OCI-LY1 (cell line): ENCODE measurements around the gene FOXJ1.

Experiments used
- H2AFZ ChIP-seq: fragments of 200-600 bp; sonication (generic), shearing (Covaris generic); 2 replicates; pipeline ENCODE4 v1.6.0; 2014; ENCODE audit warnings: antibody characterized with exemption, mild to moderate bottlenecking, low read length
- H3F3A ChIP-seq: fragments of 200-600 bp; sonication (generic), shearing (Covaris generic); 2 replicates; pipeline ENCODE4 v1.6.0; 2014; ENCODE audit warnings: mild to moderate bottlenecking, antibody characterized with exemption, low read length, moderate library complexity; ENCODE audit not compliant: insufficient read depth
- H3K27ac ChIP-seq: fragments of 200-600 bp; sonication (generic); 2 replicates; pipeline ENCODE4 v1.5.1; 2014; ENCODE audit warnings: low read length, mixed run types, mild to moderate bottlenecking, low read depth; ENCODE audit not compliant: poor library complexity, severe bottlenecking
- H3K27me3 ChIP-seq: fragments of 200-600 bp; sonication (generic); 2 replicates; pipeline ENCODE4 v1.6.0; 2014; ENCODE audit warnings: antibody characterized with exemption, mild to moderate bottlenecking, low read length, moderate library complexity; ENCODE audit not compliant: insufficient read depth
- H3K36me3 ChIP-seq: fragments of 200-600 bp; sonication (generic); 2 replicates; pipeline ENCODE4 v1.6.1; 2014; ENCODE audit warnings: mild to moderate bottlenecking, antibody characterized with exemption, low read length, moderate library complexity, mixed read lengths; ENCODE audit not compliant: insufficient read depth
- H3K4me1 ChIP-seq: fragments of 200-600 bp; sonication (generic); 2 replicates; pipeline ENCODE4 v1.5.1; 2014; ENCODE audit warnings: mild to moderate bottlenecking, low read length, moderate library complexity; ENCODE audit not compliant: insufficient read depth, severe bottlenecking
- H3K4me2 ChIP-seq: fragments of 200-600 bp; sonication (generic), shearing (Covaris generic); 2 replicates; pipeline ENCODE4 v1.6.1; 2014; ENCODE audit warnings: low read length
- H3K4me3 ChIP-seq: fragments of 200-600 bp; sonication (generic); 2 replicates; pipeline ENCODE4 v1.5.1; 2014; ENCODE audit warnings: low read length, low read depth, mild to moderate bottlenecking, mixed read lengths; ENCODE audit not compliant: poor library complexity, severe bottlenecking
- H3K79me2 ChIP-seq: fragments of 200-600 bp; shearing (Covaris generic); 2 replicates; pipeline ENCODE4 v1.6.1; 2016; ENCODE audit warnings: mixed run types, low read length, mixed read lengths; ENCODE audit not compliant: insufficient read depth
- H3K9ac ChIP-seq: fragments of 200-600 bp; sonication (generic), shearing (Covaris generic); 2 replicates; pipeline ENCODE4 v1.6.1; 2014; ENCODE audit warnings: mild to moderate bottlenecking, low read length, mixed read lengths
- H3K9me2 ChIP-seq: fragments of 200-600 bp; sonication (generic), shearing (Covaris generic); 2 replicates; pipeline ENCODE4 v1.6.1; 2014; ENCODE audit warnings: low read depth, mild to moderate bottlenecking, low read length, mixed read lengths
- H3K9me3 ChIP-seq: fragments of 200-600 bp; shearing (Covaris generic); 2 replicates; pipeline ENCODE4 v1.6.1; 2014; ENCODE audit warnings: low read length, mixed read lengths
- H4K20me1 ChIP-seq: fragments of 200-600 bp; sonication (generic), shearing (Covaris generic); 2 replicates; pipeline ENCODE4 v1.6.0; 2016; ENCODE audit warnings: mild to moderate bottlenecking, low read length; ENCODE audit not compliant: insufficient read depth
- EZH2 ChIP-seq: fragments of 200-600 bp; sonication (generic), shearing (Covaris generic); IDR thresholded peaks from 2 replicates; pipeline ENCODE4 v1.8.0; 2017; ENCODE audit warnings: borderline replicate concordance, mixed run types, mild to moderate bottlenecking, antibody characterized with exemption, low read length, moderate library complexity, mixed read lengths
- TF ChIP-seq, protein P1 (sequence below): fragments of 200-600 bp; sonication (generic), shearing (Covaris generic); IDR thresholded peaks from 2 replicates; pipeline ENCODE4 v1.5.1; 2017; ENCODE audit warnings: mild to moderate bottlenecking, antibody characterized with exemption, low read length, moderate library complexity, mixed read lengths

FOXJ1 gene

DNA sequence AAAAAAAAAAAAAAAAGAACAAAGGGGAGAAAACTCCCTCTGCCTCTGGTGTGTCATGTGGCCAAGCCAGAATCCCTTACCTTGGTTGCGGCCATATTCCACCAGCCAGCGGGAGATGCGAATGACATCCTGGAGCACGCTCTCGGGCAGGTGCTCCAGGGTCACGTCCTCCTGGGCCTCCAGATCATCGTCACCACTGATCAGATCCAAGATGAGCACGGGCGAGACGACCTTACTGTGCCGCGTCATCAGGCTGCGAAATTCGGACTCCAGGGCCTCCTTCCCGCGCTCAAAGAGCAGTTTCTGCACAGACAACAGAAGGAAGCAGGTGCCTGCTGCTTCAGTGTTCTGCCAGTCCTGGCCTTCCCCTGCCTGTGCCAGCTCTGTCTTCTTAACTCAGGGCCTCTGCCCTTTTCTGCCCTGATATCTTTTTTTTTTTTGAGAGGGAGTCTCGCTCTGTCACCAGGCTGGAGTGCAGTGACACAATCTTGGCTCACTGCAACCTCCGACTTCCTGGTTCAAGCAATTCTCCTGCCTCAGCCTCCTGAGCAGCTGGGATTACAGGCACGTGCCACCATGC lies 43.2 kb downstream of the FOXJ1 start:
- no peak overlapping the region for H3K4me2 ChIP-seq
- H4K20me1 ChIP-seq = no peaks in the 10 kb centered on the region
- no peaks in the 10 kb centered on the region for H3F3A ChIP-seq
- H3K9me2 ChIP-seq = no peaks in the 10 kb centered on the region
- no peak overlapping the region for H2AFZ ChIP-seq
- H3K27ac ChIP-seq = no peak overlapping the region
- no peaks in the 10 kb centered on the region for H3K9me3 ChIP-seq
- H3K27me3 ChIP-seq = no peaks in the 10 kb centered on the region
- H3K79me2 ChIP-seq = no peaks in the 10 kb centered on the region
- H3K4me1 ChIP-seq = peaks cover 2% of the 10 kb centered on the region
- no peak for TF ChIP-seq EZH2
- TF ChIP-seq, protein P1, sequence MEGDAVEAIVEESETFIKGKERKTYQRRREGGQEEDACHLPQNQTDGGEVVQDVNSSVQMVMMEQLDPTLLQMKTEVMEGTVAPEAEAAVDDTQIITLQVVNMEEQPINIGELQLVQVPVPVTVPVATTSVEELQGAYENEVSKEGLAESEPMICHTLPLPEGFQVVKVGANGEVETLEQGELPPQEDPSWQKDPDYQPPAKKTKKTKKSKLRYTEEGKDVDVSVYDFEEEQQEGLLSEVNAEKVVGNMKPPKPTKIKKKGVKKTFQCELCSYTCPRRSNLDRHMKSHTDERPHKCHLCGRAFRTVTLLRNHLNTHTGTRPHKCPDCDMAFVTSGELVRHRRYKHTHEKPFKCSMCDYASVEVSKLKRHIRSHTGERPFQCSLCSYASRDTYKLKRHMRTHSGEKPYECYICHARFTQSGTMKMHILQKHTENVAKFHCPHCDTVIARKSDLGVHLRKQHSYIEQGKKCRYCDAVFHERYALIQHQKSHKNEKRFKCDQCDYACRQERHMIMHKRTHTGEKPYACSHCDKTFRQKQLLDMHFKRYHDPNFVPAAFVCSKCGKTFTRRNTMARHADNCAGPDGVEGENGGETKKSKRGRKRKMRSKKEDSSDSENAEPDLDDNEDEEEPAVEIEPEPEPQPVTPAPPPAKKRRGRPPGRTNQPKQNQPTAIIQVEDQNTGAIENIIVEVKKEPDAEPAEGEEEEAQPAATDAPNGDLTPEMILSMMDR = no peak
- no peak overlapping the region for H3K4me3 ChIP-seq
- H3K36me3 ChIP-seq = peaks cover 65% of the 10 kb centered on the region
- no peak overlapping the region for H3K9ac ChIP-seq

DNA sequence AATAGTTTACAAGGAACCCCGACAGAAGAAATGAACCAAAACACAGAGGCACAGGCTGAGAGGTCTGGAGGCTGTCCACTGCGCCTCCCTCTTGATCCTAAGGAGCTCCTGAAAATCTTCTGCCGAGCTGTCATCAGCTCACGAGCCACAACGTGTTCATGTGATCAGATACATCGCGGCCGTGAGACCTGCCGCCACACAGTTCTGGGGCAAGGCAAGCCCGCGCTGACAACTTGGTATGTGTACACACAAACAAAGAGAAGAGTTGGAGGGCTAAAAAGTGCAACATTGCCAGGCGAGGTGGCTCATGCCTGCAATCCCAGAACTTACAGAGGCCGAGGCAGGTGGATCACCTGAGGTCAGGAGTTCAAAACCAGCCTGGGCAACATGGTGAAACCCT lies 45.1 kb downstream of the FOXJ1 start:
- Histone ChIP-seq H4K20me1 (no peaks in the 10 kb centered on the region), H3K9me2 (no peaks in the 10 kb centered on the region), H2AFZ (no peak overlapping the region), H3K9ac (no peak overlapping the region), H3K4me1 (no peaks in the 10 kb centered on the region), H3K4me3 (no peak overlapping the region), H3K27me3 (no peaks in the 10 kb centered on the region), H3K9me3 (no peaks in the 10 kb centered on the region), H3K79me2 (no peaks in the 10 kb centered on the region), H3K4me2 (no peak overlapping the region), H3K36me3 (peaks cover 60% of the 10 kb centered on the region), H3F3A (no peaks in the 10 kb centered on the region), H3K27ac (no peak overlapping the region)
- TF ChIP-seq, protein P1 = no peak
- no peak for TF ChIP-seq EZH2

DNA sequence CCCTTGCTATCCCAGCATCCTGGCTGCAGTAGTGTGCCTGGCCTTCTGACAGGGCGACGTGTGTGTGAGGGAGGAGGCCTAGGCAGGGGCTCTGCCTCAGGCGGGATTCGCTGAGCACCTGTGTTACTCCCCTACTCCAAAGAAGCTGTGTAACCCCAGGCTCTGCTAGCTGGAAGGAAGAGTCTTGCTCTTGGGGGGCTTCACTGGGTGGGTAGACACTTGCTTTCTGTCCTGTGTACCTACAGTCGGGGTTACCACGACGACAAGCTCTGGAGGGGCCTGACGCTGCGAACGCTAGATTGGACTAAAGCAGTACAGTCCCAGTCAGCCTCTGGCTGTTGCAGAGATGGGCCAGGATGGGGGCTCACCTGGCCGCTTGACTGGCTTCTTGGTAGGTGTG lies 47.0 kb downstream of the FOXJ1 start:
- no peak overlapping the region for H3K27ac ChIP-seq
- no peak overlapping the region for H3K4me3 ChIP-seq
- no peaks in the 10 kb centered on the region for H3K9me2 ChIP-seq
- no peak overlapping the region for H2AFZ ChIP-seq
- H3K4me1 ChIP-seq = no peaks in the 10 kb centered on the region
- H3K4me2 ChIP-seq = no peak overlapping the region
- H3K9me3 ChIP-seq = no peaks in the 10 kb centered on the region
- no peaks in the 10 kb centered on the region for H3F3A ChIP-seq
- no peaks in the 10 kb centered on the region for H4K20me1 ChIP-seq
- no peak overlapping the region for H3K9ac ChIP-seq
- no peaks in the 10 kb centered on the region for H3K79me2 ChIP-seq
- H3K36me3 ChIP-seq = peaks cover 62% of the 10 kb centered on the region
- TF ChIP-seq EZH2 = no peak
- TF ChIP-seq, protein P1 = no peak
- no peaks in the 10 kb centered on the region for H3K27me3 ChIP-seq
